Activated CD4-positive, CD25-positive, alpha-beta regulatory T cell treated with anti-CD3 and anti-CD28 coated beads, Interleukin-2, amount 50 U/mL, for 16 hours (primary cell): ENCODE results near the gene KREMEN2.

Source experiments
- DNase-seq: peaks from one replicate; pipeline ENCODE4 v3.0.0-alpha.2; 2020; ENCODE audit warnings: low read depth, low spot score

KREMEN2 gene

GRCh38 chr16:2964475-2965336 lies 631 bp downstream of the KREMEN2 start:
- DNase-seq, result no peak

GRCh38 chr16:2966043-2966807 lies 2.1 kb downstream of the KREMEN2 start:
- DNase-seq, result no peak

- no peak for DNase-seq
Measured at GRCh38 chr16:2966808-2967191, 2.7 kb downstream of the KREMEN2 start.

- DNase-seq, result no peak
Measured at GRCh38 chr16:2967211-2967631, 3.1 kb downstream of the KREMEN2 start.

DNA sequence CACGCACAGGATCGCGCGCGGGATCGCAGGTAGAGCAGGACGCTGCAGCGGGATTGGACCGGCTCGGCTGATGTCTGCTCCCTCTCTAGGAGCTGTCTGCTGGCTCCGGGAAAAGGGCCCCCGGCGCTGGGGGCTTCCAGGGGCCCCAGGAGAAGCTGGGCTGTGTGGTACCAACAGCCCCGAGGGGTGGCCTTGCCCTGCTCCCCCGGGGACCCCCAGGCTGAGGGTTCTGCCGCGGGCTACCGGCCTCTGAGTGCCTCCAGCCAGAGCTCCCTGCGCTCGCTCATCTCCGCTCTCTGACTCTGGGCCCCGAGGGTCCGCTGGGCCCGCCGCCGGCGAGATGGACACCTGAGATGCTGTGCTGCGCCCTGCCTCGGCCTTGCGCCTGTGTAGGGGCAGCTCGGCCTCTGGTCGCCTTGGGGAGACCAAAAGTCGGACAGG lies 3.7 kb downstream of the KREMEN2 start:
- DNase-seq, result no peak

- no peak for DNase-seq
Measured at GRCh38 chr16:2968368-2968737, 4.3 kb downstream of the KREMEN2 start.

DNA sequence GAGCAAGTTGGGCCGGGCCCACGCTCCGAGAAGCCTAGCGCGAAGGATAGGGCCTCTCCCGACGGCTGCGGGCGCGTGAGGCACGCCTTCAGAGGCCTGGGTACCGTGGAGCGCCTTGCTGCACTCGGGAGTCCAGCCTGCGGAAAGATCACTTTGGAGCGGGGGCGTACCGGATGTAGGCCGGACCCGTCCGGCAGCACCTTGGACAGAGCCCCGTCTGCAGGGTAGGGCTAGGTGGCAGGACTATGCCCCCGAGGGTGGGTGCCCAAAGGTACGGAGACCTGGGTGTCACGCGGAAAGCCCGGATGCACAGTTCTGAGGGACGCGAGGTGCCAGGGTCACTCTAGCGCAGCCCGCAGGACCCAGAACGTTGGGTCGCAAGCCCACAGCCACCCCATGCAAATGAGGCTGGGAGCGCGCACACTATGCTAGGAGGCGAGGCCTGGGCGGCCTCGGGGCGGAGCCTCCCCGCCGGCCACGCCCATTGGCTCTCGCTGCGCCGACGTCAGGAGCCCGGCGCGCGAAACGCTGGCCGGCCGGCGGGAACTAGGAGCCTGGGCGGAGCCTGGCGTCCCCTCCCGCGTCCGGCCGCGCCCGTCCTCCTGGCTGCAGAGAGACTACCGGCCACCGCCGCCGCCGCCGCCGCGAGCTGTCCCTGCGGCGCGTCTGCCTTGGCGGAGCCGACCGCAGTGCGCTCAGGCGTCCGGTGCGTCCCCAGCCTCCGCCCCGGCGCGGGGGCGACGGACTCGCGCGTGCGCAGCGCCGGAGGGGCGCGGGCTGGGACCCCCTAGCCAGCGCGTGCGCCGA lies 4.9 kb downstream of the KREMEN2 start, which contains the start of gene PAQR4:
Gene PAQR4 (plus strand): TSS at position 611 of the 807 bp plus-strand sequence. CDS start 327 bp downstream, outside the sequence.
- peak; percentile 48 for DNase-seq

- DNase-seq, result peak; percentile 41
Measured at GRCh38 chr16:2969545-2970521, 5.8 kb downstream of the KREMEN2 start.

GRCh38 chr16:2970563-2970962 lies 6.5 kb downstream of the KREMEN2 start:
- DNase-seq, result no peak

DNA sequence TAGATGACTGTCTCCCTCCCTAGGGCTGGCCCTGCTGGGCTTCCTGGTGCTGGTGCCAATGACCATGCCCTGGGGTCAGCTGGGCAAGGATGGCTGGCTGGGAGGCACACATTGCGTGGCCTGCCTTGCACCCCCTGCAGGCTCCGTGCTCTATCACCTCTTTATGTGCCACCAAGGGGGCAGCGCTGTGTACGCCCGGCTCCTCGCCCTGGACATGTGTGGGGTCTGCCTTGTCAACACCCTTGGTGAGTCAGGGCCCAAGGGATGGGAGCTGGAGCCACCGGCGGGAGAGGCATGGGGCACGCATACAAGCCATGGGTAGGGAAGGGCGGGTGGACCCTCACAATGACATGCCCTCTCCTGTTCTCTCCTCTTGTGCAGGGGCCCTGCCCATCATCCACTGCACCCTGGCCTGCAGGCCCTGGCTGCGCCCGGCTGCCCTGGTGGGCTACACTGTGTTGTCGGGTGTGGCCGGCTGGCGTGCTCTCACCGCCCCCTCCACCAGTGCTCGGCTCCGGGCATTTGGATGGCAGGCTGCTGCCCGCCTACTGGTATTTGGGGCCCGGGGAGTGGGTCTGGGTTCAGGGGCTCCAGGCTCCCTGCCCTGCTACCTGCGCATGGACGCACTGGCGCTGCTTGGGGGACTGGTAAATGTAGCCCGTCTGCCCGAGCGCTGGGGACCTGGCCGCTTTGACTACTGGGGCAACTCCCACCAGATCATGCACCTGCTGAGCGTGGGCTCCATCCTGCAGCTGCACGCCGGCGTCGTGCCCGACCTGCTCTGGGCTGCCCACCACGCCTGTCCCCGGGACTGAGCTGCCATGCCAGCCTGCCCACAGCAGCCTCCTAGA lies 7.3 kb downstream of the KREMEN2 start:
- DNase-seq, result no peak

DNA sequence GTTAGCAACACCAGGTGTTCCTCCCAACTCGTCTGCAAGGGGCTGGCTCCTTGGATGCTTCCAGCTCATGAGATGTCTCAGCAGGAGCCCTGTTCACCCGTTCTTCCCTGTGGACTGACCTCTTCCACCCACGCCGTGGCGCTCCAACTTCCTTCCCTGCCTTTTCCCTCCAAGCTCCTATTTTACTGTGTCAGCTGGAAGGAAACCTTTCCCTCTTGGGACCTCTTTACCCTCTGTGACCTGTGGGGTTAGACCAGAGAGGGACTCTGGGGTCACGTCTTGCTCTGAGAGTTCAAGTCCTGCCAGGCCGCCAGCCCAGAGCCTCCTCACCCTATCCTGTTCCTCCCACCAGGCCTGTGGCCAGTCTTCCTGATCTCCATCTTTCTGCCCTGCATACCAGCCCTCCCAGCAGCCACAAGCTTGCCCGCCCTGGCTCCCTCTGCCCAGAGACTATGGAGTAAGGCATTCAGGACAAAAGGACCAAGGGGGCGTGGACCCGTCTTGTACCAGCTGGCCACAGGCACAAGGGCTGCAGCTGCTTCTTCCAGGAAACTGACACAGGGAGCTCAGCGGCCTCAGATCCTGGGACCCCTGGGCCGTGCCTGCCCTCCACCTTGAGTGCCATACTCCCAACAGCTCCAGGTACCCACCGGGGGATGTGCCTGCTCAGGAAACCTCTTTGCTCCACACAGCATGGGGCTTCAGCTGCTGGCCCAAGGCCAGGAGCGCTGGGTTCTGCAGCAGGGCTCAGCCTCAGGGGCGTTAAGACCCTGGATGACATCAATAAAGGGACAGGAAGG lies 8.1 kb downstream of the KREMEN2 start:
- DNase-seq, result no peak

- DNase-seq, result no peak
Measured at GRCh38 chr16:2973093-2973492, 9.0 kb downstream of the KREMEN2 start.

- DNase-seq, result no peak
Measured at GRCh38 chr16:2973605-2974318, 9.7 kb downstream of the KREMEN2 start.

DNA sequence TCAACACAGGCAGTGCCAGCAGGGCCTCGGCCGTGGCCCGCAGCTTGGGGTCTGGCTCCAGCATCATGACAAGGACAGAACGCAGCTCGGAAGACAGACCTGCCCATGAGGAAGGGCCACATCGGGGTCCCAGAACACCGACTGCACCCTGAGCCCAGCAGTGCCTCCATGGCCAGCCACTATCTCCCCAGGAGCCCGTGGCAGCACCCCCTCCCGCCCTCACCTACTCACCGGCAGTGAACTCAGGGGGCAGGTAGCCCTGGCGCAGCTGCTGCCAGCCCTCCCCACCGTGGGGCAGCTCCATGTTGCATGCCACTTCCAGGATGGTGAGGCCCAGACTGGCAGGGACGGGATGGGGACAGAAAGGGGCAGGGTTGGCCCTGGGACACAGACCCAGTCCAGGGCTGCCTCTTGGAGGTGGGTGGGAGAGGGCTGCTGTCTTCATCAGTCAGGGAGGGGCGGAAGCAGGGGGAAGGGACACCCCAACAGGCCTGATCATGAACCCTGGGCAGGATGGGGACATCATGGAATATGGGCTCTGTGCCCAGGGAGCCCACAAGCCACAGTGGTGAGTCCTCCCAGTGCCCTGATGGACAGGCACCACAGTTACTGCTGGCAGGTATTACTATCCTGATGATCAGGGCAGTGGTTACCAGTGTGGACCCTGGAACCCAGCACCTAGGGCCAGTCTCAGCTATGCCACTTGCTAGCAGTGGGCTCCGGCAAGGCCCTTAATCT lies 10.4 kb downstream of the KREMEN2 start:
- no peak for DNase-seq

- DNase-seq, result no peak
Measured at GRCh38 chr16:2975161-2975795, 11.2 kb downstream of the KREMEN2 start.

DNA sequence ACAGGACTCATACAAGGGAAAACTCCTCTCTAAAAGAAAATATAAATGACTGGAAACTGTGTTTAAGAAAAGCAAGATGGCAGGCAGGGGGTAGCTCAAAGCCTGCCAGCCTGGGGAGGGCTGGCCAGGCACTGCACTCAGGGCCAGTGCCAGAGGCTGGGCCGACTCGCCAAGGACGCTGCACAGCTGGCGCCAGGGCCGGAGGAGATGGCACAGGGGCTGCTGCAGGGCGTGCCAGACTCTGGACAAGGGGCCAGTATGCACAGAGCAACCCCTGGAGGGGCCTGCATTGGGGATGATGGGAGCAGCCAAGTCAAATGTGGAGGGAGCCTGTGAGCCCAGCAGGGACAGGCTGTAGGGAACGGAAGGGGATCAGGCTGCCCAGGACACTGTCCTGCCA lies 12.1 kb downstream of the KREMEN2 start:
- no peak for DNase-seq

- no peak for DNase-seq
Measured at GRCh38 chr16:2976673-2977072, 12.6 kb downstream of the KREMEN2 start.
